Natural killer cell (primary cell): ENCODE measurements around the gene MLST8. TPM values are rescaled to one million over a fixed set of nuclear protein-coding genes. Genes with fewer than 3 reads are reported as not detected.

Source experiments
- ATAC-seq, 3 donors: fragments of 150-1000 bp in 2 of 3; fragments of 200-7000 bp in 1 of 3; cut with Tn5 transposase; 1 replicate in 1 of 3; 2 replicates in 2 of 3; pipeline ENCODE4 v1.10.0; 2021; ENCODE audit warnings: mild to moderate bottlenecking in 2 of 3, moderate library complexity in 2 of 3
- DNase-seq, 2 donors: peaks; one replicate each; pipeline versions ENCODE4 v3.0.0 to v3.0.0-alpha.2; 2013 to 2021; ENCODE audit warnings: mixed read lengths in 1 of 2
- H3K27ac ChIP-seq: one replicate; pipeline ENCODE4 v1.5.1; 2013; ENCODE audit warnings: mild to moderate bottlenecking, low read length
- H3K27me3 ChIP-seq: one replicate; pipeline ENCODE4 v1.6.1; 2013; ENCODE audit warnings: low read length; ENCODE audit not compliant: control insufficient read depth, insufficient read depth
- H3K36me3 ChIP-seq: one replicate; pipeline ENCODE4 v1.6.1; 2013; ENCODE audit warnings: low read length; ENCODE audit not compliant: control insufficient read depth, insufficient read depth
- H3K4me1 ChIP-seq: one replicate; pipeline ENCODE4 v1.6.1; 2013; ENCODE audit warnings: low read length; ENCODE audit not compliant: control insufficient read depth, insufficient read depth
- H3K4me3 ChIP-seq: one replicate; pipeline ENCODE4 v1.5.1; 2013; ENCODE audit warnings: low read length
- H3K9me3 ChIP-seq: one replicate; pipeline ENCODE4 v1.6.1; 2013; ENCODE audit warnings: low read length; ENCODE audit not compliant: control insufficient read depth, insufficient read depth
- H3K27ac Mint-ChIP-seq, 2 donors: one replicate each; pipeline ENCODE4 v1.8.0; 2022; ENCODE audit warnings: mild to moderate bottlenecking in 2 of 2, mixed read lengths in 2 of 2, moderate library complexity in 1 of 2
- H3K27me3 Mint-ChIP-seq, 2 donors: one replicate each; pipeline ENCODE4 v1.8.0; 2022; ENCODE audit warnings: low read depth in 2 of 2, mixed read lengths in 2 of 2
- H3K36me3 Mint-ChIP-seq: one replicate; pipeline ENCODE4 v1.8.0; 2022; ENCODE audit warnings: mixed read lengths
- H3K4me1 Mint-ChIP-seq, 2 donors: one replicate each; pipeline ENCODE4 v1.8.0; 2022; ENCODE audit warnings: mixed read lengths in 2 of 2
- H3K4me3 Mint-ChIP-seq: one replicate; pipeline ENCODE4 v1.8.0; 2022; ENCODE audit warnings: mild to moderate bottlenecking, moderate library complexity, mixed read lengths
- H3K9me3 Mint-ChIP-seq, 2 donors: one replicate each; pipeline ENCODE4 v1.8.0; 2022; ENCODE audit warnings: mixed read lengths in 2 of 2
- WGBS: methylation state at CpG from one replicate; pipeline ENCODE4 v1.1.7; 2013; ENCODE audit warnings: missing lambda C conversion rate; ENCODE audit not compliant: insufficient coverage; 5-methylcytosine and 5-hydroxymethylcytosine counted together
- intact Hi-C: fragments of 100-400 bp; cut with micrococcal nuclease; formaldehyde crosslinking; loops from one replicate; pipeline ENCODE4 v1.14.2; 2022
- total RNA-seq, 4 donors: library from RNA; stranded (reverse); fragments of 120-200 nt in 1 of 4; gene quantifications; one replicate each; pipeline versions ENCODE4 v1.2.3 to v1.2.4, GENCODE V29; 2013 to 2022
- TF ChIP-seq, protein P1 (sequence below): fragments of 200-600 bp; IDR thresholded peaks from one replicate; pipeline ENCODE4 v1.8.0; 2022; ENCODE audit warnings: antibody characterized with exemption

Gene MLST8
- total RNA-seq, 3 donors from 2014 or later (not counting 1 experiment from before 2014, with no cell fraction given) = 19.7 to 30.2 (median 27.8) TPM

- no peak overlapping the region for H3K4me3 Mint-ChIP-seq
- no peaks in the 10 kb centered on the region for H3K27me3 ChIP-seq
- H3K36me3 Mint-ChIP-seq = no peaks in the 10 kb centered on the region
- H3K9me3 ChIP-seq = no peaks in the 10 kb centered on the region
- DNase-seq (no peak), ATAC-seq (no peak)
- peaks cover 21% of the 10 kb centered on the region for H3K36me3 ChIP-seq
- no peak overlapping the region for H3K27ac ChIP-seq
- TF ChIP-seq, protein P1, sequence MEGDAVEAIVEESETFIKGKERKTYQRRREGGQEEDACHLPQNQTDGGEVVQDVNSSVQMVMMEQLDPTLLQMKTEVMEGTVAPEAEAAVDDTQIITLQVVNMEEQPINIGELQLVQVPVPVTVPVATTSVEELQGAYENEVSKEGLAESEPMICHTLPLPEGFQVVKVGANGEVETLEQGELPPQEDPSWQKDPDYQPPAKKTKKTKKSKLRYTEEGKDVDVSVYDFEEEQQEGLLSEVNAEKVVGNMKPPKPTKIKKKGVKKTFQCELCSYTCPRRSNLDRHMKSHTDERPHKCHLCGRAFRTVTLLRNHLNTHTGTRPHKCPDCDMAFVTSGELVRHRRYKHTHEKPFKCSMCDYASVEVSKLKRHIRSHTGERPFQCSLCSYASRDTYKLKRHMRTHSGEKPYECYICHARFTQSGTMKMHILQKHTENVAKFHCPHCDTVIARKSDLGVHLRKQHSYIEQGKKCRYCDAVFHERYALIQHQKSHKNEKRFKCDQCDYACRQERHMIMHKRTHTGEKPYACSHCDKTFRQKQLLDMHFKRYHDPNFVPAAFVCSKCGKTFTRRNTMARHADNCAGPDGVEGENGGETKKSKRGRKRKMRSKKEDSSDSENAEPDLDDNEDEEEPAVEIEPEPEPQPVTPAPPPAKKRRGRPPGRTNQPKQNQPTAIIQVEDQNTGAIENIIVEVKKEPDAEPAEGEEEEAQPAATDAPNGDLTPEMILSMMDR = no peak
- peaks cover 0 to 5% of the 10 kb centered on the region in 2 donors for H3K4me1 Mint-ChIP-seq
- H3K27me3 Mint-ChIP-seq = no peaks in the 10 kb centered on the region
- no peaks in the 10 kb centered on the region for H3K9me3 Mint-ChIP-seq
- H3K4me3 ChIP-seq = no peak overlapping the region
- intact Hi-C loops = no loop called here
- no peaks in the 10 kb centered on the region for H3K4me1 ChIP-seq
- peak overlapping the region in 1 of 2 donors; percentile 45 for H3K27ac Mint-ChIP-seq
- 95% methylated on average over 18 of the region's 18 CpGs for WGBS
Measured at GRCh38 chr16:2167068-2167638, 38.1 kb upstream of the MLST8 start.

DNA sequence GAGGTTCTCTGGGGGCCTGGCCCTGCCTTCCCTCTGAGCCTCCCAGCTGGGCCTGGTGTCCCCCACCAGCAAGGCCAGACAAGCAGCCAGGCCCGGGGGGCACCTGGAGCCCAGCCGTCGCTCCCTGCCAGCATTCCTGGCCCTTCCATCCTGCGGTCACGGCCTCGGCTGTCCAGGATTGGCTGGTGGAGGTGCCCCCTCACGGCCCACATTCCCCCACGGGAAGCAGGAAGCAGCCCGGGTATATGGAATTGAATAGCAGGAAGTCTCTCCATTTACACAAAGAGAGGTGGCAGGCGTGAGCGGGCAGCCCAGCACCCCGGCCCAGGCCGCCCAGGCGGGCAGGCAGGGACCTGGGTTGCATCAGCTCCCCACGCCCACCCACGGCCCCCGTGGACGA, 35.2 kb upstream of the MLST8 start:
- TF ChIP-seq, protein P1 = no peak
- Mint-ChIP-seq H3K27ac (no peak overlapping the region), H3K4me1 (peaks cover 0 to 4% of the 10 kb centered on the region in 2 donors), H3K4me3 (no peak overlapping the region), H3K36me3 (no peaks in the 10 kb centered on the region), H3K27me3 (no peaks in the 10 kb centered on the region), H3K9me3 (no peaks in the 10 kb centered on the region)
- no peak for DNase-seq
- WGBS = 87% methylated on average over 18 of the region's 18 CpGs
- Histone ChIP-seq H3K27me3 (no peaks in the 10 kb centered on the region), H3K27ac (no peak overlapping the region), H3K4me1 (no peaks in the 10 kb centered on the region), H3K9me3 (no peaks in the 10 kb centered on the region), H3K36me3 (peaks cover 35% of the 10 kb centered on the region), H3K4me3 (no peak overlapping the region)
- ATAC-seq = no peak
- intact Hi-C loops = no loop called here

GRCh38 chr16:2170587-2171435, 34.4 kb upstream of the MLST8 start:
- Mint-ChIP-seq H3K27ac (no peak overlapping the region), H3K36me3 (no peaks in the 10 kb centered on the region), H3K27me3 (no peaks in the 10 kb centered on the region), H3K9me3 (no peaks in the 10 kb centered on the region), H3K4me1 (peaks cover 0 to 4% of the 10 kb centered on the region in 2 donors), H3K4me3 (no peak overlapping the region)
- TF ChIP-seq, protein P1 = no peak
- no peaks in the 10 kb centered on the region for H3K4me1 ChIP-seq
- H3K4me3 ChIP-seq = no peak overlapping the region
- no peaks in the 10 kb centered on the region for H3K9me3 ChIP-seq
- peaks cover 42% of the 10 kb centered on the region for H3K36me3 ChIP-seq
- no peaks in the 10 kb centered on the region for H3K27me3 ChIP-seq
- ATAC-seq = no peak
- intact Hi-C loops = no loop called here
- DNase-seq = no peak
- H3K27ac ChIP-seq = no peak overlapping the region
- WGBS = 92% methylated on average over 47 of the region's 47 CpGs
